ENCODE measurements around the gene CREB5. TPM values are rescaled to one million over a fixed set of nuclear protein-coding genes. Genes with fewer than 3 reads are reported as not detected.

CREB5 gene
- total RNA-seq, 2 experiments from 2014 or later, result 0.19 to 0.22 TPM

- no peaks in the 10 kb centered on the region for H3K4me1 Mint-ChIP-seq (ENCODE audit: low read depth)
- Histone ChIP-seq H3K36me3 (ENCODE audit: insufficient read depth, low read length) (no peaks in the 10 kb centered on the region), H3K4me1 (ENCODE audit: insufficient read depth, low read length) (no peaks in the 10 kb centered on the region), H3K9me3 (ENCODE audit: control insufficient read depth in 1 of 2, insufficient read depth in 1 of 2, low read length in 2 of 2) (no peaks in the 10 kb centered on the region), H3K27me3 (ENCODE audit: control insufficient read depth in 1 of 2, insufficient read depth in 2 of 2, low read length in 2 of 2) (no peaks in the 10 kb centered on the region), H3K4me3 (ENCODE audit: low read length) (no peak overlapping the region), H3K27ac (ENCODE audit: low read depth in 1 of 2, low read length in 2 of 2) (no peak overlapping the region)
- H3K27me3 Mint-ChIP-seq, result no peaks in the 10 kb centered on the region
- H3K27ac Mint-ChIP-seq, result no peak overlapping the region
- CTCF ChIA-PET, result no interaction called here
- POLR2A ChIA-PET, result no interaction called here
- intact Hi-C loops (cut with DNase I, micrococcal nuclease), result no loop called here
- DNase-seq (no peak), ATAC-seq (ENCODE audit: poor library complexity) (no peak)
- no peak overlapping the region for H3K4me3 Mint-ChIP-seq
- no peaks in the 10 kb centered on the region for H3K36me3 Mint-ChIP-seq (ENCODE audit: low read depth)
- no peak for TF ChIP-seq CTCF (IDR thresholded peaks at IDR 0.05)
- no peaks in the 10 kb centered on the region for H3K9me3 Mint-ChIP-seq
These were observed 206.9 kb downstream of the CREB5 start for GRCh38 chr7:28619256-28619655.

DNA sequence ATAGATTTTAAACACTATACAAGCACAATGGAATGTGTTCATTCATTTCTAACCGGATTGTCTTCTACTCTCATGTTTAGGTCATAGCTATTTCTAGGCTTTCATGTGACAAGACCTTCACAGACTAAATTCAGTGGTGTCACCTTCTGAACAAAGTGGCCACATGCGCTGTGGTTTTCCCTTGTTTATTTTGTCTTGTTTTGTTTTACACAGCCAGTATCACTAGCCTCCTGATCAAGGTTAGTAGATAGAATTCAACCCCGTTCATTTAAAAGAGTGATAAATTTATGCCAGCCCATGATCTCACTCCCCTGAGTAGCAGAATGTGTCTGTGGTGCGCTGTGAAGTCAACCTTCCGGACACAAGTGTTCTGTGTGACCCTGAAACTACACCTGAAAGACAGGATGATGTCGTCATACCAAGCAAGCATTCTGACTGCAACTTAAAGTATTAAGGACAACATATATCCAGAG is 209.1 kb downstream of the CREB5 start:
- no peak overlapping the region for H3K4me3 Mint-ChIP-seq
- no peak for ATAC-seq (ENCODE audit: poor library complexity)
- no peak for DNase-seq
- ChIA-PET POLR2A (no interaction called here), CTCF (no interaction called here)
- Histone ChIP-seq H3K27ac (ENCODE audit: low read depth in 1 of 2, low read length in 2 of 2) (no peak overlapping the region), H3K4me3 (ENCODE audit: low read length) (no peak overlapping the region), H3K27me3 (ENCODE audit: control insufficient read depth in 1 of 2, insufficient read depth in 2 of 2, low read length in 2 of 2) (peaks cover 0 to 4% of the 10 kb centered on the region in 2 experiments), H3K4me1 (ENCODE audit: insufficient read depth, low read length) (no peaks in the 10 kb centered on the region), H3K9me3 (ENCODE audit: control insufficient read depth in 1 of 2, insufficient read depth in 1 of 2, low read length in 2 of 2) (no peaks in the 10 kb centered on the region), H3K36me3 (ENCODE audit: insufficient read depth, low read length) (no peaks in the 10 kb centered on the region)
- H3K36me3 Mint-ChIP-seq (ENCODE audit: low read depth), result no peaks in the 10 kb centered on the region
- TF ChIP-seq CTCF (IDR thresholded peaks at IDR 0.05), result no peak
- no peak overlapping the region for H3K27ac Mint-ChIP-seq
- no peaks in the 10 kb centered on the region for H3K9me3 Mint-ChIP-seq
- intact Hi-C loops (cut with DNase I, micrococcal nuclease), result no loop called here
- H3K27me3 Mint-ChIP-seq, result no peaks in the 10 kb centered on the region
- H3K4me1 Mint-ChIP-seq (ENCODE audit: low read depth), result no peaks in the 10 kb centered on the region

GRCh38 chr7:28623105-28623730 is 210.9 kb downstream of the CREB5 start:
- H3K4me3 Mint-ChIP-seq, result no peak overlapping the region
- peaks cover 0 to 4% of the 10 kb centered on the region in 2 experiments for H3K27me3 ChIP-seq (ENCODE audit: control insufficient read depth in 1 of 2, insufficient read depth in 2 of 2, low read length in 2 of 2)
- ChIA-PET CTCF (no interaction called here), POLR2A (no interaction called here)
- no peak for DNase-seq
- H3K4me1 ChIP-seq (ENCODE audit: insufficient read depth, low read length), result no peaks in the 10 kb centered on the region
- no peaks in the 10 kb centered on the region for H3K9me3 Mint-ChIP-seq
- intact Hi-C loops (cut with DNase I, micrococcal nuclease), result no loop called here
- no peak for ATAC-seq (ENCODE audit: poor library complexity)
- H3K36me3 ChIP-seq (ENCODE audit: insufficient read depth, low read length), result no peaks in the 10 kb centered on the region
- H3K36me3 Mint-ChIP-seq (ENCODE audit: low read depth), result no peaks in the 10 kb centered on the region
- no peaks in the 10 kb centered on the region for H3K9me3 ChIP-seq (ENCODE audit: control insufficient read depth in 1 of 2, insufficient read depth in 1 of 2, low read length in 2 of 2)
- TF ChIP-seq CTCF (IDR thresholded peaks at IDR 0.05), result no peak
- H3K4me1 Mint-ChIP-seq (ENCODE audit: low read depth), result no peaks in the 10 kb centered on the region
- H3K27ac Mint-ChIP-seq, result no peak overlapping the region
- no peak overlapping the region for H3K4me3 ChIP-seq (ENCODE audit: low read length)
- H3K27ac ChIP-seq (ENCODE audit: low read depth in 1 of 2, low read length in 2 of 2), result no peak overlapping the region
- H3K27me3 Mint-ChIP-seq, result peaks cover 4% of the 10 kb centered on the region
